GM06990 (cell line): Measurements from ENCODE around the gene PIH1D1.
"Not testable (repeated sequence)": the region's sequence is repeated elsewhere in the genome, so short reads cannot be mapped to it uniquely, and the experiment has no call there.

ENCODE experiments used
- DNase-seq: peaks from one replicate; pipeline ENCODE4 v3.0.0-alpha.2; 2011; ENCODE audit not compliant: insufficient read length; ENCODE audit errors: extremely low read depth
- H3K27me3 ChIP-seq: replicated peaks from 2 replicates; pipeline ENCODE4 v1.6.0; 2011; ENCODE audit warnings: low read length; ENCODE audit not compliant: control insufficient read depth, insufficient read depth
- H3K36me3 ChIP-seq: 2 replicates; pipeline ENCODE4 v1.5.1; 2011; ENCODE audit warnings: low read length; ENCODE audit not compliant: control insufficient read depth, insufficient read depth
- H3K4me3 ChIP-seq: replicated peaks from 2 replicates; pipeline ENCODE4 v1.5.1; 2011; ENCODE audit warnings: low read depth, mild to moderate bottlenecking, control low read depth, low read length
- CTCF ChIP-seq: IDR thresholded peaks from 2 replicates; pipeline ENCODE4 v1.5.1; 2011; ENCODE audit warnings: low read length, control low read depth, mild to moderate bottlenecking, inconsistent platforms; ENCODE audit not compliant: insufficient read depth, poor library complexity, severe bottlenecking

PIH1D1 gene

GRCh38 chr19:49461656-49462055 lies 10.0 kb upstream of the PIH1D1 start:
- Histone ChIP-seq H3K4me3 (no peak overlapping the region), H3K36me3 (peaks cover 13% of the 10 kb centered on the region), H3K27me3 (no peaks in the 10 kb centered on the region)
- no peak for TF ChIP-seq CTCF
- no peak for DNase-seq

- DNase-seq, H3K27me3 ChIP-seq, H3K4me3 ChIP-seq: not testable (repeated sequence)
- H3K36me3 ChIP-seq = peaks cover 13% of the 10 kb centered on the region
Observed at GRCh38 chr19:49461130-49461529, 9.5 kb upstream of the PIH1D1 start.

- H3K4me3 ChIP-seq = no peak overlapping the region
- DNase-seq = no peak
- TF ChIP-seq CTCF = no peak
- H3K27me3 ChIP-seq = no peaks in the 10 kb centered on the region
- H3K36me3 ChIP-seq = peaks cover 5% of the 10 kb centered on the region
Observed at GRCh38 chr19:49459388-49459787, 7.8 kb upstream of the PIH1D1 start.

GRCh38 chr19:49458567-49458903 lies 6.9 kb upstream of the PIH1D1 start:
- TF ChIP-seq CTCF = no peak
- no peak for DNase-seq
- Histone ChIP-seq H3K4me3 (peak overlapping the region; percentile 23; the same call in 1 of the 2 replicates), H3K36me3 (peaks cover 5% of the 10 kb centered on the region), H3K27me3 (no peaks in the 10 kb centered on the region)

- Histone ChIP-seq H3K4me3 (no peak overlapping the region), H3K36me3 (peaks cover 5% of the 10 kb centered on the region), H3K27me3 (no peaks in the 10 kb centered on the region)
- DNase-seq = no peak
- TF ChIP-seq CTCF = no peak
Observed at GRCh38 chr19:49456326-49456725, 4.7 kb upstream of the PIH1D1 start.

GRCh38 chr19:49455773-49456172 lies 4.2 kb upstream of the PIH1D1 start:
- H3K36me3 ChIP-seq = peaks cover 4% of the 10 kb centered on the region
- no peak for TF ChIP-seq CTCF
- no peaks in the 10 kb centered on the region for H3K27me3 ChIP-seq
- no peak for DNase-seq
- no peak overlapping the region for H3K4me3 ChIP-seq
